HG03039 (cell line): ENCODE data around the gene GABARAPL1.
"Not testable (repeated sequence)": the region's sequence is repeated elsewhere in the genome, so short reads cannot be mapped to it uniquely, and the experiment has no call there.

ENCODE experiments used
- ATAC-seq: cut with Tn5 transposase; IDR thresholded peaks from one replicate; pipeline ENCODE4 v1.9.1; 2021; ENCODE audit warnings: mild to moderate bottlenecking, moderate library complexity; ENCODE audit not compliant: unreplicated experiment

Gene GABARAPL1

GRCh38 chr12:10212739-10213131, at the start of gene GABARAPL1:
GABARAPL1 (plus strand) TSS chr12:10212877; CDS start chr12:10213130, 253 bp downstream.
- peak; percentile 59 for ATAC-seq

- no peak for ATAC-seq
These were observed 49.6 kb upstream of the GABARAPL1 start for GRCh38 chr12:10163084-10163483.

- no peak for ATAC-seq
These were observed 47.3 kb upstream of the GABARAPL1 start for GRCh38 chr12:10165421-10165820.

- no peak for ATAC-seq
These were observed 45.1 kb upstream of the GABARAPL1 start for GRCh38 chr12:10167599-10167998.

- no peak for ATAC-seq
These were observed 43.6 kb upstream of the GABARAPL1 start for GRCh38 chr12:10169104-10169503.

- ATAC-seq: no peak
These were observed 42.5 kb upstream of the GABARAPL1 start for GRCh38 chr12:10170216-10170615.

- no peak for ATAC-seq
These were observed 40.5 kb upstream of the GABARAPL1 start, which contains the start of gene OLR1 for GRCh38 chr12:10171973-10172728. OLR1 (minus strand) TSS chr12:10172132; CDS start chr12:10172077, 55 bp downstream.

- no peak for ATAC-seq
These were observed 37.6 kb upstream of the GABARAPL1 start for GRCh38 chr12:10174986-10175614.

- no peak for ATAC-seq
These were observed 36.6 kb upstream of the GABARAPL1 start for GRCh38 chr12:10175846-10176636.

- no peak for ATAC-seq
These were observed 33.9 kb upstream of the GABARAPL1 start, which contains the start of gene TMEM52B for GRCh38 chr12:10178821-10179220. TMEM52B (plus strand) TSS chr12:10179032; CDS start chr12:10179575, 543 bp downstream.

- ATAC-seq: no peak
These were observed 32.9 kb upstream of the GABARAPL1 start for GRCh38 chr12:10179776-10180181.

GRCh38 chr12:10182354-10183049, 30.2 kb upstream of the GABARAPL1 start:
- no peak for ATAC-seq

- ATAC-seq: no peak
These were observed 28.3 kb upstream of the GABARAPL1 start for GRCh38 chr12:10184261-10184843.

GRCh38 chr12:10186299-10186698, 26.4 kb upstream of the GABARAPL1 start:
- no peak for ATAC-seq

GRCh38 chr12:10186958-10187357, 25.7 kb upstream of the GABARAPL1 start:
- not testable (repeated sequence) for ATAC-seq

GRCh38 chr12:10189653-10190052, 23.0 kb upstream of the GABARAPL1 start:
- ATAC-seq: no peak

- ATAC-seq: peak; percentile 93
These were observed 21.9 kb upstream of the GABARAPL1 start for GRCh38 chr12:10190558-10191388.

- no peak for ATAC-seq
These were observed 20.8 kb upstream of the GABARAPL1 start for GRCh38 chr12:10191865-10192264.

- no peak for ATAC-seq
These were observed 18.5 kb upstream of the GABARAPL1 start for GRCh38 chr12:10194160-10194670.
